Hepatocyte (in vitro differentiated cells): Measurements from ENCODE around the gene PADI4. TPM values are rescaled to one million over a fixed set of nuclear protein-coding genes. Genes with fewer than 3 reads are reported as not detected.

Experiments
- DNase-seq: peaks from one replicate; pipeline ENCODE4 v3.0.0-alpha.2; 2016; ENCODE audit warnings: low spot score
- H2AFZ ChIP-seq: fragments of 200-600 bp; sonication (generic); 2 replicates; pipeline ENCODE4 v1.6.0; 2016; ENCODE audit warnings: antibody characterized with exemption, mild to moderate bottlenecking
- H3K27ac ChIP-seq: fragments of 200-600 bp; sonication (generic); 2 replicates; pipeline ENCODE4 v1.5.1; 2016; ENCODE audit warnings: mild to moderate bottlenecking
- H3K27me3 ChIP-seq: fragments of 200-600 bp; sonication (generic); 2 replicates; pipeline ENCODE4 v1.6.1; 2016
- H3K36me3 ChIP-seq: fragments of 200-600 bp; sonication (generic); replicated peaks from 2 replicates; pipeline ENCODE4 v1.5.1; 2016; ENCODE audit warnings: low read depth; ENCODE audit not compliant: insufficient read depth
- H3K4me1 ChIP-seq: fragments of 200-600 bp; sonication (generic); 2 replicates; pipeline ENCODE4 v1.5.1; 2016; ENCODE audit warnings: mild to moderate bottlenecking, moderate library complexity; ENCODE audit not compliant: insufficient read depth
- H3K4me2 ChIP-seq: fragments of 200-600 bp; sonication (generic); 2 replicates; pipeline ENCODE4 v1.6.0; 2016
- H3K4me3 ChIP-seq: fragments of 200-600 bp; sonication (generic); 2 replicates; pipeline ENCODE4 v1.5.1; 2016; ENCODE audit warnings: mild to moderate bottlenecking
- H3K79me2 ChIP-seq: fragments of 200-600 bp; sonication (generic); 2 replicates; pipeline ENCODE4 v1.6.0; 2017; ENCODE audit warnings: mild to moderate bottlenecking
- H3K9me2 ChIP-seq: fragments of 200-600 bp; sonication (generic); replicated peaks from 2 replicates; pipeline ENCODE4 v1.6.0; 2017; ENCODE audit warnings: mild to moderate bottlenecking; ENCODE audit not compliant: insufficient read depth
- H3K9me3 ChIP-seq: fragments of 200-600 bp; sonication (generic); 2 replicates; pipeline ENCODE4 v1.5.1; 2016; ENCODE audit warnings: low read depth, mild to moderate bottlenecking
- H4K20me1 ChIP-seq: fragments of 200-600 bp; sonication (generic); 2 replicates; pipeline ENCODE4 v1.6.0; 2016; ENCODE audit warnings: mild to moderate bottlenecking; ENCODE audit not compliant: insufficient read depth, poor library complexity, severe bottlenecking
- EZH2 ChIP-seq: fragments of 200-600 bp; sonication (generic); IDR thresholded peaks from 2 replicates; pipeline ENCODE4 v1.6.1; 2016; ENCODE audit warnings: antibody characterized with exemption, mild to moderate bottlenecking, borderline replicate concordance
- EZH2phosphoT487 ChIP-seq: fragments of 200-600 bp; sonication (generic); IDR thresholded peaks from one replicate; pipeline ENCODE4 v1.6.1; 2018; ENCODE audit warnings: antibody characterized with exemption, mild to moderate bottlenecking, low read depth, moderate library complexity; ENCODE audit not compliant: unreplicated experiment, severe bottlenecking
- WGBS: methylation state at CpG from one replicate; pipeline ENCODE4 v1.1.6; 2016; ENCODE audit warnings: low lambda C conversion rate; ENCODE audit errors: missing lambda C conversion rate; 5-methylcytosine and 5-hydroxymethylcytosine counted together
- polyA plus RNA-seq: library from polyadenylated mRNA; unstranded; fragments of >200 nt; fragmentation: Nextera tagmentation; extraction: Ambion mirVana; gene quantifications from 2 replicates; pipeline ENCODE4 v1.2.1, GENCODE V29; 2016
- total RNA-seq: library from RNA; depleted of rRNA; stranded (reverse); fragments of >200 nt; gene quantifications from 2 replicates; pipeline ENCODE4 v1.2.3, GENCODE V29; 2014
- TF ChIP-seq, protein P1 (sequence below): fragments of 200-600 bp; sonication (generic); IDR thresholded peaks from 2 replicates; pipeline ENCODE4 v1.5.1; 2016; ENCODE audit warnings: antibody characterized with exemption, mild to moderate bottlenecking; ENCODE audit not compliant: poor library complexity

PADI4 gene
- total and polyA plus RNA-seq, 2 experiments from 2014 or later: not detected

DNA sequence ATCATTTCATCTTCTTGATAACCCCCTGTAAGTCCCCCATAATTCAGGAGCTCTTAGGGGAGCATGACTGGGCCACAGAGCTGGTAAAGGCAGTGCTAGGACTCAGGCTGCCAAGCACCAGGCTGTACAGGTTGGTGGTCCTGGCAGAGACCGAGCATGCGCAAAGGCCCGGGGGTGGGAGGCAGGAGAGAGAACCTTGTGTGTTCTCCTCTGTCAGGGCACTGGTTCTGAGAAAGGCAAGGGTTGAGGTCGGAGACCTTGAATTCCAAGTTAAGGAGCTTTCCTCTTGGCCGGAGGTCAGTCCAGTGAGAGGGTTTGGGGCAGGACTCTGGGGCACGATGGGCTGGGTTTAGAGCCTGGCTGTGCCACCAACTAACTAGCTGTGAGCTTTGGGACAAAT is 35.9 kb upstream of the PADI4 start:
- TF ChIP-seq, protein P1, sequence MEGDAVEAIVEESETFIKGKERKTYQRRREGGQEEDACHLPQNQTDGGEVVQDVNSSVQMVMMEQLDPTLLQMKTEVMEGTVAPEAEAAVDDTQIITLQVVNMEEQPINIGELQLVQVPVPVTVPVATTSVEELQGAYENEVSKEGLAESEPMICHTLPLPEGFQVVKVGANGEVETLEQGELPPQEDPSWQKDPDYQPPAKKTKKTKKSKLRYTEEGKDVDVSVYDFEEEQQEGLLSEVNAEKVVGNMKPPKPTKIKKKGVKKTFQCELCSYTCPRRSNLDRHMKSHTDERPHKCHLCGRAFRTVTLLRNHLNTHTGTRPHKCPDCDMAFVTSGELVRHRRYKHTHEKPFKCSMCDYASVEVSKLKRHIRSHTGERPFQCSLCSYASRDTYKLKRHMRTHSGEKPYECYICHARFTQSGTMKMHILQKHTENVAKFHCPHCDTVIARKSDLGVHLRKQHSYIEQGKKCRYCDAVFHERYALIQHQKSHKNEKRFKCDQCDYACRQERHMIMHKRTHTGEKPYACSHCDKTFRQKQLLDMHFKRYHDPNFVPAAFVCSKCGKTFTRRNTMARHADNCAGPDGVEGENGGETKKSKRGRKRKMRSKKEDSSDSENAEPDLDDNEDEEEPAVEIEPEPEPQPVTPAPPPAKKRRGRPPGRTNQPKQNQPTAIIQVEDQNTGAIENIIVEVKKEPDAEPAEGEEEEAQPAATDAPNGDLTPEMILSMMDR: no peak
- no peak for TF ChIP-seq EZH2
- no peak for TF ChIP-seq EZH2phosphoT487
- Histone ChIP-seq H3K9me2 (no peaks in the 10 kb centered on the region), H3K27ac (no peak overlapping the region), H4K20me1 (no peaks in the 10 kb centered on the region), H2AFZ (no peak overlapping the region), H3K4me3 (no peak overlapping the region), H3K79me2 (no peaks in the 10 kb centered on the region), H3K27me3 (no peaks in the 10 kb centered on the region), H3K9me3 (no peaks in the 10 kb centered on the region), H3K4me2 (no peak overlapping the region), H3K36me3 (no peaks in the 10 kb centered on the region), H3K4me1 (no peaks in the 10 kb centered on the region)
- 94% methylated on average over 6 of the region's 6 CpGs for WGBS
- no peak for DNase-seq

DNA sequence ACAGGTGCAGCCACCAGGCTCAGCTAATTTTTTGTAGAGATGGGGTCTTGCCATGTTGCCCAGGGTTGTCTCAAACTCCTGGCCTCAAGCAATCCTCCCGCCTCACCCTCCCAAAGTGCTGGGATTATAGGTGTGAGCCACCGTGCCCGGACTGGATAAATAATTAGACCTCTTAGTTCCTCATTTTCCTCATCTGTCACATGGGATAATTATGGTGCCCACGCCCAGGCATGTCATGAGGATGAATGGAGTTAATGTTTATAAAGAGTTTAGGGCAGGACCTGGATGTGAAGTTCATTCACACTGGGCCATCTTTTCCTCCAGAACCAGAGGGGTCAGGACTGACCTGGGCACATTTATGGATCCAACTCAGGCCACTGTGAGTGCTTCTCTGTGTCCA is 35.4 kb upstream of the PADI4 start:
- Histone ChIP-seq H3K27ac (no peak overlapping the region), H3K27me3 (no peaks in the 10 kb centered on the region), H3K36me3 (no peaks in the 10 kb centered on the region), H3K4me1 (no peaks in the 10 kb centered on the region), H3K79me2 (no peaks in the 10 kb centered on the region), H3K4me2 (no peak overlapping the region), H3K4me3 (no peak overlapping the region), H2AFZ (no peak overlapping the region), H3K9me2 (no peaks in the 10 kb centered on the region), H3K9me3 (no peaks in the 10 kb centered on the region), H4K20me1 (no peaks in the 10 kb centered on the region)
- no peak for DNase-seq
- TF ChIP-seq EZH2phosphoT487: no peak
- TF ChIP-seq, protein P1: no peak
- no peak for TF ChIP-seq EZH2
- 73% methylated on average over 4 of the region's 4 CpGs for WGBS

DNA sequence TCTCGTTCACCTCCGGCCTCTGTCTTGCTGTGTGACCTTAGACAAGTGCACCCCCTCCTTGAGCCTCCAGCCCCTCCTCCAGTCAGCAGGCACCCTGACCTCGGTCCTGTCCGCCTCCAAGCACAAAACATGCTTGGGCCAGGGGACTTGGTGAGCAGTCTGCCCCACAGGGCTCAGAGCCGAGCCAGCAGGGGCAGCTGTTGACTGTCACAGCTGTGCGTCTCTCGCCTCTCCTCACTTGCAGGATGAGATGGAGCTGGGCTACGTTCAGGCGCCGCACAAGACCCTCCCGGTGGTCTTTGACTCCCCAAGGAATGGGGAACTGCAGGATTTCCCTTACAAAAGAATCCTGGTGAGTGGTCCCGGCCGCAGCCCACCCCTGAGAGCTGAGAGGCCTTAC is 34.9 kb upstream of the PADI4 start:
- H3K4me2 ChIP-seq: no peak overlapping the region
- H3K4me3 ChIP-seq: no peak overlapping the region
- H2AFZ ChIP-seq: no peak overlapping the region
- H4K20me1 ChIP-seq: no peaks in the 10 kb centered on the region
- 85% methylated on average over 13 of the region's 13 CpGs for whole genome bisulfite sequencing
- H3K79me2 ChIP-seq: no peaks in the 10 kb centered on the region
- TF ChIP-seq, protein P1: no peak
- TF ChIP-seq EZH2phosphoT487 (no peak), EZH2 (no peak)
- H3K27me3 ChIP-seq: no peaks in the 10 kb centered on the region
- H3K36me3 ChIP-seq: no peaks in the 10 kb centered on the region
- H3K9me2 ChIP-seq: no peaks in the 10 kb centered on the region
- DNase-seq: no peak
- H3K9me3 ChIP-seq: no peaks in the 10 kb centered on the region
- H3K4me1 ChIP-seq: no peaks in the 10 kb centered on the region
- no peak overlapping the region for H3K27ac ChIP-seq
